Tibial nerve (tissue), 4 donors: Measurements from ENCODE around the gene CLEC4A. TPM values are rescaled to one million over a fixed set of nuclear protein-coding genes. Genes with fewer than 3 reads are reported as not detected.

ENCODE experiments used
- DNase-seq, 2 donors: peaks; one replicate each; pipeline ENCODE4 v3.0.0-alpha.2; 2019; ENCODE audit warnings: low spot score in 2 of 2
- H3K27ac ChIP-seq, 4 donors: fragments of 200-600 bp; sonication (generic) in 3 of 4; one replicate each; pipeline ENCODE4 v1.5.1; 2017 to 2019; ENCODE audit warnings: mild to moderate bottlenecking in 1 of 4
- H3K27me3 ChIP-seq, 2 donors: fragments of 200-600 bp; sonication (generic) in 1 of 2; one replicate each; pipeline versions ENCODE4 v1.5.1 to v1.6.0; 2017 to 2019
- H3K36me3 ChIP-seq, 3 donors: fragments of 200-600 bp; sonication (generic); one replicate each; pipeline ENCODE4 v1.5.1; 2018 to 2019
- H3K4me1 ChIP-seq, 4 donors: fragments of 200-600 bp; sonication (generic) in 3 of 4; one replicate each; pipeline ENCODE4 v1.5.1; 2017 to 2019
- H3K4me3 ChIP-seq, 4 donors: fragments of 200-600 bp; sonication (generic) in 3 of 4; one replicate each; pipeline ENCODE4 v1.5.1; 2017 to 2019; ENCODE audit warnings: mild to moderate bottlenecking in 1 of 4, moderate library complexity in 1 of 4
- H3K9me3 ChIP-seq, 4 donors: fragments of 200-600 bp; sonication (generic) in 3 of 4; one replicate each; pipeline ENCODE4 v1.5.1; 2017 to 2019
- CTCF ChIP-seq, 5 experiments: fragments of 200-600 bp in 3 of 5; fragments of 450-650 bp in 2 of 5; sonication (generic) in 3 of 5; IDR thresholded peaks; one replicate each; pipeline ENCODE4 v1.5.1; 2016 to 2019; ENCODE audit warnings: antibody characterized with exemption in 5 of 5, mild to moderate bottlenecking in 3 of 5, moderate library complexity in 2 of 5
- EP300 ChIP-seq, 2 donors: sonication (generic); formaldehyde crosslinking; IDR thresholded peaks; one replicate each; pipeline ENCODE4 v1.6.1; 2017; ENCODE audit warnings: antibody characterized with exemption in 2 of 2, mild to moderate bottlenecking in 1 of 2
- POLR2A ChIP-seq, 2 donors: fragments of 450-650 bp; IDR thresholded peaks; one replicate each; pipeline ENCODE4 v1.6.1; 2017; ENCODE audit warnings: antibody characterized with exemption in 2 of 2, mild to moderate bottlenecking in 2 of 2, moderate library complexity in 2 of 2
- WGBS, 2 donors: methylation state at CpG; one replicate each; pipeline ENCODE4 v1.1.5; 2018; 5-methylcytosine and 5-hydroxymethylcytosine counted together
- total RNA-seq, 4 donors: library from RNA; depleted of rRNA; stranded (reverse); fragments of >200 nt; gene quantifications; one replicate each; pipeline ENCODE4 v1.1.0, GENCODE V29; 2016

Gene CLEC4A
- total RNA-seq, 4 donors from 2014 or later = 2.2 to 7.9 (median 5.8) TPM

GRCh38 chr12:8143261-8143660 is 19.8 kb downstream of the CLEC4A start:
- H3K27me3 ChIP-seq = no peaks in the 10 kb centered on the region
- H3K36me3 ChIP-seq = peaks cover 0 to 41% (median 0%) of the 10 kb centered on the region in 3 donors
- H3K27ac ChIP-seq = no peak overlapping the region
- no peak for DNase-seq
- TF ChIP-seq CTCF (IDR thresholded peaks at IDR 0.05) (no peak), EP300 (IDR thresholded peaks at IDR 0.05) (no peak)
- H3K4me1 ChIP-seq = peaks cover 0 to 5% (median 0%) of the 10 kb centered on the region in 4 donors
- H3K4me3 ChIP-seq = no peak overlapping the region
- H3K9me3 ChIP-seq = peaks cover 0 to 14% (median 0%) of the 10 kb centered on the region in 4 donors

DNA sequence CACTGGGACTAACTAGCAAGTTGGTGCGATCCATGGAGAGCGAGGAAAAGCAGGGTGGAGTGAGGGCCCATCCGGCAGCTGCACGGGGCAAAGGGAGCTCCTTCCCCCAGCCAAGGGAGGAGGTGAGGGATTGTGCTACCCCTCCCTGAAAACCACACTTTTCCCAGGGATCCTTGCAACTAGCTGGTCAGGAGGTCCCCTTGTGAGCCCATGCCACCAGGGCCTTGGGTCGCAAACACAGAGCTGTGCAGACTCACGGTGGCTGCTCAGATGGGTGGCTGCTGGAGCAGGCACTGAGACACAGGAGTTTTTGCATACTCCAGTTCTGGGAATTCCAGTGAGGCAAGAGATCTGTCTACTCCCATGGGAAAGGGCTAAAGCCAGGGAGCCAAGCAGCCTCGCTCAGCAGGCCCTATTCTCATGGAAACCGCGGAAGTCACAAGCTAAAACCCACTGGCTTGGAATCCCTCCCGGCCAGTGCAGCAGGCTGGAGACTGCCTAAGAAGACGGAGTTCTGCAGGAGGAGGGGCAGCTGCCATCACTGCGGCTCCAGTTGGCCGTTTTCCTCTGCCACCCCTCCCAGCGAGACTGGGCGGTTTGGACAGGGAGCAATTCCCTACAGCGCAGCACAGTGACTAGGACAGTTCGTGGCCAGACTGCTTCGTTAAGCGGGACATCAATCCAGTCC is 22.5 kb downstream of the CLEC4A start:
- 37 to 51% methylated on average over 18 to 19 of the region's 19 CpGs for WGBS, 2 donors
- H3K36me3 ChIP-seq = peaks cover 0 to 18% (median 0%) of the 10 kb centered on the region in 3 donors
- H3K4me1 ChIP-seq = peaks cover 0 to 5% (median 0%) of the 10 kb centered on the region in 4 donors
- H3K27ac ChIP-seq = peak overlapping the region in 1 of 4 donors; percentile 70
- H3K4me3 ChIP-seq = no peak overlapping the region
- H3K9me3 ChIP-seq = peaks cover 0 to 14% (median 0%) of the 10 kb centered on the region in 4 donors
- no peak for DNase-seq
- H3K27me3 ChIP-seq = no peaks in the 10 kb centered on the region
- TF ChIP-seq CTCF (IDR thresholded peaks at IDR 0.05) (no peak), EP300 (IDR thresholded peaks at IDR 0.05) (no peak), POLR2A (IDR thresholded peaks at IDR 0.05) (no peak)

GRCh38 chr12:8146442-8146771 is 23.0 kb downstream of the CLEC4A start:
- TF ChIP-seq CTCF (IDR thresholded peaks at IDR 0.05) (no peak), POLR2A (IDR thresholded peaks at IDR 0.05) (no peak), EP300 (IDR thresholded peaks at IDR 0.05) (no peak)
- WGBS, 2 donors = 44 to 66% methylated on average over 4 of the region's 4 CpGs
- Histone ChIP-seq H3K4me1 (peaks cover 0 to 5% (median 0%) of the 10 kb centered on the region in 4 donors), H3K4me3 (no peak overlapping the region), H3K9me3 (peaks cover 0 to 11% (median 0%) of the 10 kb centered on the region in 4 donors), H3K27me3 (no peaks in the 10 kb centered on the region), H3K36me3 (peaks cover 0 to 13% (median 0%) of the 10 kb centered on the region in 3 donors), H3K27ac (peak overlapping the region in 1 of 4 donors; percentile 70)
- DNase-seq = no peak

- H3K4me1 ChIP-seq = no peaks in the 10 kb centered on the region
- TF ChIP-seq EP300 (IDR thresholded peaks at IDR 0.05) (no peak), POLR2A (IDR thresholded peaks at IDR 0.05) (no peak), CTCF (IDR thresholded peaks at IDR 0.05) (no peak)
- DNase-seq = no peak
- no peak overlapping the region for H3K27ac ChIP-seq
- no peaks in the 10 kb centered on the region for H3K9me3 ChIP-seq
- no peaks in the 10 kb centered on the region for H3K36me3 ChIP-seq
- no peak overlapping the region for H3K4me3 ChIP-seq
- H3K27me3 ChIP-seq = no peaks in the 10 kb centered on the region
Measured at GRCh38 chr12:8154526-8154925, 31.1 kb downstream of the CLEC4A start.

DNA sequence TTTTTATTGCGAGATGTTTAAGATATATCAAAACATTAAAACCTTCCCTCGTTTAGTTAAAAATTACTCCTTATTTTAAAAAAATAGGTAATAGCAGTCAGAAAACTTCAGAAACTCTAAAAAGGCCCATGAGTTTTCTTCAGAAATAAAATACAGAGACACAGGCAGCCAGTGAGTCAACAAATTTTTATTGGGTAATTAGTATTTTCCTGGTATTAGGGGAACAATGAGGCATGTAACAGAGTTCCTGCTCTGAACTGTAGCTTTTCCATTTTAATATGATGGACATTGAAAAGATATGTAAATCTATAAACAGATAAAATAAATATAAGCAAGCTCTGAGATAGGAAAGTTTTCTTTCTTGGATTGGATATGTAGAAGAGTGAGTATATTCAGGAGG is 33.0 kb downstream of the CLEC4A start:
- Histone ChIP-seq H3K36me3 (no peaks in the 10 kb centered on the region), H3K4me1 (no peaks in the 10 kb centered on the region), H3K4me3 (no peak overlapping the region), H3K27ac (no peak overlapping the region), H3K27me3 (no peaks in the 10 kb centered on the region), H3K9me3 (no peaks in the 10 kb centered on the region)
- WGBS, 2 donors = 91% methylated on average over 2 of the region's 2 CpGs
- no peak for DNase-seq
- TF ChIP-seq EP300 (IDR thresholded peaks at IDR 0.05) (no peak), CTCF (IDR thresholded peaks at IDR 0.05) (no peak), POLR2A (IDR thresholded peaks at IDR 0.05) (no peak)
